Motor neuron (in vitro differentiated cells): ENCODE measurements around the gene VCAM1. TPM values are rescaled to one million over a fixed set of nuclear protein-coding genes. Genes with fewer than 3 reads are reported as not detected.
"Not testable (repeated sequence)": the region's sequence is repeated elsewhere in the genome, so short reads cannot be mapped to it uniquely, and the experiment has no call there.

Experiments
- ATAC-seq, 8 experiments: fragments of 200-7000 bp; cut with Tn5 transposase; replicated peaks in 6 of 8; 2 replicates each; pipeline ENCODE4 v1.8.0; 2021; ENCODE audit warnings: mild to moderate bottlenecking in 8 of 8, moderate library complexity in 8 of 8
- H3K27ac ChIP-seq, 2 donors: fragments of 250-450 bp; sonication (Bioruptor Pico); 2 replicates each; pipeline ENCODE4 v1.9.0; 2021; ENCODE audit warnings: antibody characterized with exemption in 2 of 2, mild to moderate bottlenecking in 2 of 2, moderate library complexity in 1 of 2
- H3K4me1 ChIP-seq, 2 donors: fragments of 250-450 bp; sonication (Bioruptor Pico); replicated peaks in 1 of 2; 2 replicates each; pipeline ENCODE4 v1.6.1; 2021; ENCODE audit warnings: antibody characterized with exemption in 2 of 2, mild to moderate bottlenecking in 2 of 2, moderate library complexity in 1 of 2
- H3K4me3 ChIP-seq, 5 donors: fragments of 250-450 bp; sonication (Bioruptor Pico); 2 replicates each; pipeline ENCODE4 v1.9.0; 2021; ENCODE audit warnings: antibody characterized with exemption in 5 of 5, mild to moderate bottlenecking in 5 of 5, moderate library complexity in 4 of 5
- WGBS, 10 experiments: fragments of 450-650 bp; shearing (Covaris generic); methylation state at CpG; one replicate each; pipeline ENCODE4 v1.0.0; 2022; 5-methylcytosine and 5-hydroxymethylcytosine counted together
- in situ Hi-C, 9 experiments: fragments of 400-800 bp; cut with MboI; loops; one replicate each; pipeline ENCODE4 v1.15.0; 2021; ENCODE audit warnings: low sequenced_read_pairs in 9 of 9, low pct_unique_long_range_greater_than_20kb in 2 of 9; ENCODE audit not compliant: unreplicated experiment in 9 of 9
- total RNA-seq, 8 experiments: library from RNA; unstranded; fragments of 300-600 nt; gene quantifications; 2 replicates each; pipeline versions ENCODE4 v1.2.3 to v1.2.4, GENCODE V29; 2022

VCAM1 gene
- total RNA-seq, 8 experiments from 2014 or later, result 0.38 to 84.0 (median 1.9) TPM; not detected in 1

DNA sequence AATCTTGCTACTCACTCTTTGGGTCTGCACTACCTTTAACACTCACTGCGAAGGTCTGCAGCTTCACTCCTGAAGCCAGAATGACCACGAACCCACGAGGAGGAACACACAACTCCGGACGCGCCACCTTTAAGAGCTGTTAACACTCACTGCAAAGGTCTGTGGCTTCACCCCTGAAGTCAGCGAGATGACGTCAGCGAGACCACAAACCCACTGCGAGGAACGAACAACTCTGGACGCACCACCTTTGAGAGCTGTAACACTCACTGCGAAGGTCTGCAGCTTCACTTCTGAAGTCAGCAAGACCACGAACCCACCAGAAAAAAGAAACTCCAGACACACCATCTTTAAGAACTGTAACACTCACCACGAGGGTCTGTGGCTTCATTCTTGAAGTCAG lies 6.5 kb upstream of the VCAM1 start:
- whole genome bisulfite sequencing, 10 experiments, result 83 to 100% (median 94%) methylated on average over 1 to 15 of the region's 15 CpGs; no CpG with 5 or more reads in 3 of the 10 experiments
- H3K27ac ChIP-seq, H3K4me1 ChIP-seq, in situ Hi-C loops, ATAC-seq, H3K4me3 ChIP-seq: not testable (repeated sequence)

DNA sequence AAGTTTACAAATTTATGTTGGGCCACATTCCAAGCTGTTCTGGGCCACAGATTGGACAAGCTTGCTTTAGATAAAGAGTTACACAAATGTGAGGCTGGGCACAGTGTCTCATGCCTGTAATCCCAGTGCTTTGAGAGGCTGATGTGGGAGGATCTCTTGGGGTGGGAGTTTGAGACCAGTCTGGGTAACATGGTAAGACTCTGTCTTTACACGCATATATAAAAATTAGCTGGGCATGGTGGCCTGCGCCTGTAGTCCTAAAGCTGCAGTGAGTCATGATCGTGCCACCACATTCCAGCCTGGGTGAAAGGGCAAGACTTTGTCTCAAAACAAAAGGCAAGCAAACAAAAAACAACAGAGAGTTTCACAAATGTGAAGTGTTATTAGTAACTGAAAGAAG lies 5.9 kb upstream of the VCAM1 start:
- in situ Hi-C loops, result no loop called here
- Histone ChIP-seq H3K4me1 (no peaks in the 10 kb centered on the region), H3K4me3 (no peak overlapping the region), H3K27ac (no peak overlapping the region)
- peak in 3 of 8 experiments; percentile 41 to 63 (median 43) for ATAC-seq
- 71 to 100% (median 90%) methylated on average over 1 to 3 of the region's 3 CpGs for WGBS, 10 experiments

DNA sequence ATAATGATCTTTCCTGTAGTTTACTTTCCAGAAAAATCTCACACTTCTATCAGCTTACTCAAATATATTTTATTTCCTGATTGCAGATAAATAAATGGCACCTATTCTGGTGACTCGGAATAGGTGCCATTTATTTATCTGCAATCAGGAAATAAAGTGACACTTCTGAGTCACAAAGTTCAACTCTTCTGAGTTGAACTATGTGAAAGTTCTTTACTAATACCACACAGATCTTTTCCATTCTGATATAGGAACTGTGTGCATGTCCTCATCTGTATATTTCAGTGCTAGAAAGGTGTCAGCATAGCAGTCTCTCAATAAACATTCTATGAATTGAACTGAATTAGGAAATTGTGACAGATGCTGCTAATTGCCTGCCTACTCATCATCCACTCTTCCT lies 4.9 kb upstream of the VCAM1 start:
- in situ Hi-C loops, result no loop called here

DNA sequence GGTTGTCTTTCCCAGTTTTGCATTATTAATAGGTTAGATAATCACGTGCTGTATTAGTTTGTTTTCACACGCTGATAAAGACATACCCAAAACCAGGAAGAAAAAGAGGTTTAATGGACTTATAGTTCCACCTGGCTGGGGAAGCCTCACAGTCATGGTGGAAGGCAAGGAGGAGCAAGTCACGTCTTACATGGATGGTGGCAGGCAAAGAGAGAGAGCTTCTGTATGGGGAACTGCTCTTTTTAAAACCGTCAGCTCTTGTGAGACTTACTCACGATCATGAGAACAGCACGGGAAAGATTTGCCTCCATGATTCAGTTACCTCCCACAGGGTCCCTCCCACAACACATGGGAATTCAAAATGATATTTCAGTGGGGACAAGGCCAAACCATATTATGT lies 2.3 kb upstream of the VCAM1 start:
- Histone ChIP-seq H3K27ac (no peak overlapping the region), H3K4me3 (no peak overlapping the region), H3K4me1 (peaks cover 5% of the 10 kb centered on the region in 2 donors)
- 67 to 97% (median 90%) methylated on average over 2 to 6 of the region's 6 CpGs; no CpG with 5 or more reads in 1 of the 10 experiments for WGBS, 10 experiments
- in situ Hi-C loops, result no loop called here
- no peak for ATAC-seq

More for the DNA sequence above, 4.9 kb upstream of the VCAM1 start:
- no peak overlapping the region for H3K4me3 ChIP-seq
- ATAC-seq, result no peak
- peaks cover 0 to 4% of the 10 kb centered on the region in 2 donors for H3K4me1 ChIP-seq
- 57 to 100% (median 100%) methylated on average over 1 of the region's 1 CpG; no CpG with 5 or more reads in 3 of the 10 experiments for WGBS, 10 experiments
- no peak overlapping the region for H3K27ac ChIP-seq

DNA sequence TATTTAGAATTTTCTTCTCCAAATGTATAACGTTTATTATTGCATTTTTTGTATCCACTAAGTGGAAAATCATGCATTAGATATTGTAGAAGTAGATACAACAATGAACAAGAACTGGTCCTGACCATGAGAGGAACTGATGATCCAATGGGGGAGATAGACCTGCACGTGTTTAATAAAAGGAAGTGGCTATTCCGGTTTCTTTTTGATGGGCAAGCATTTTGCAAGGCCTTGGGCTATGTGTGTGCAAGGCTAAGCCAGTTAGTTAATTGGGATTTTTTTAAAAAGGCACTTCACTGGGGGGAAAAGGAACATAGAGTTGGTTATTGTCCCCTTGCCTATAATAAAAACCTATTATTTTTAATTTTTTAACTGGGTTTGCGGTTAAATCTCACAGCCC lies 961 bp upstream of the VCAM1 start:
- 63 to 94% (median 81%) methylated on average over 1 to 4 of the region's 4 CpGs for WGBS, 10 experiments
- in situ Hi-C loops, result no loop called here
- no peak for ATAC-seq
- Histone ChIP-seq H3K4me1 (peaks cover 5 to 9% of the 10 kb centered on the region in 2 donors), H3K27ac (no peak overlapping the region), H3K4me3 (no peak overlapping the region)

DNA sequence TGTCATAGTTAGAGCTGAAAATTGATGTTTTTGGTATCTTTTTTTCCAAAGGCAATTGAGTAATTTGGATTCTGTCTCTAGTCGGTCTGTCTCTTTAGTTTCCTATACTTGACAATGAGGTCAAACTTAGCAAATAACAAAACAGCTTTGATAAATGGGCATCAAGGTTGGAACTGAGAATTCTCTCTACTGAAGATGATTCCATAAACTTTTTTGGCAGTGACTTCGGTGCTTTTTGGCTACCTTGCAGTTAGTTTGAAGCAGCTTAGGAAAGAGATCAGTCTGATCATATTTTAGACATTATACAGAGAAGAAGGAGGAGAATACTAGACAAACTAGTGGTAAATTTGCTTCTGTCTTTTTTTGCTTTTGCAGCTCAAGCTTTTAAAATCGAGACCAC lies 559 bp downstream of the VCAM1 start:
- in situ Hi-C loops, result no loop called here
- Histone ChIP-seq H3K4me3 (no peak overlapping the region), H3K27ac (no peak overlapping the region), H3K4me1 (peaks cover 5 to 9% of the 10 kb centered on the region in 2 donors)
- ATAC-seq, result no peak
- 35 to 87% (median 73%) methylated on average over 2 to 3 of the region's 3 CpGs; no CpG with 5 or more reads in 2 of the 10 experiments for WGBS, 10 experiments

DNA sequence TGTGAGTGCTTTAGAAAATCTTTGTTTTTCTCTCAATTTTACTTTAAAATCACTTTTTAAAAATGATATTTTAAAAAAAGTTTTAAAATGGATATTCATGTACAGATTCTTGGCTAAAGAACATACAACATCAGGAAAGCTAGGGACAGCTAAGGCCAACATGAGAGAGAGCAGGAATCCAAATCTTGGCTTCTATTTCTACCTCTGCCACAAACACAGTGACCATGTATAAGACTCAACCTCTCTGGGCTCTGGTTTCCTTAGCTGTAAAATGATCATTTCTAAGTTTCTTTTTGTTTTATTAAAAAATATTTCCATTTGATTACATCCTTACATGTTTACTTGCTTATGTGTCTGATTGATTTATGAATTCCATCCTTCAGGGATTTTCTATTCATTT lies 1.2 kb downstream of the VCAM1 start:
- ATAC-seq, result no peak
- Histone ChIP-seq H3K4me1 (peaks cover 5 to 9% of the 10 kb centered on the region in 2 donors), H3K27ac (no peak overlapping the region), H3K4me3 (no peak overlapping the region)
- in situ Hi-C loops, result no loop called here

- WGBS, 10 experiments, result 0 to 53% (median 11%) methylated on average over 4 to 9 of the region's 9 CpGs
- peak; percentile 39 to 99 (median 73) for ATAC-seq
- Histone ChIP-seq H3K4me1 (peaks cover 5 to 9% of the 10 kb centered on the region in 2 donors), H3K27ac (no peak overlapping the region), H3K4me3 (no peak overlapping the region)
- in situ Hi-C loops, result no loop called here
These were observed 2.1 kb downstream of the VCAM1 start for GRCh38 chr1:100721526-100722207.

GRCh38 chr1:100722221-100722620 lies 2.7 kb downstream of the VCAM1 start:
- Histone ChIP-seq H3K4me1 (peaks cover 5 to 9% of the 10 kb centered on the region in 2 donors), H3K27ac (no peak overlapping the region), H3K4me3 (no peak overlapping the region)
- in situ Hi-C loops, result no loop called here
- ATAC-seq, result no peak

DNA sequence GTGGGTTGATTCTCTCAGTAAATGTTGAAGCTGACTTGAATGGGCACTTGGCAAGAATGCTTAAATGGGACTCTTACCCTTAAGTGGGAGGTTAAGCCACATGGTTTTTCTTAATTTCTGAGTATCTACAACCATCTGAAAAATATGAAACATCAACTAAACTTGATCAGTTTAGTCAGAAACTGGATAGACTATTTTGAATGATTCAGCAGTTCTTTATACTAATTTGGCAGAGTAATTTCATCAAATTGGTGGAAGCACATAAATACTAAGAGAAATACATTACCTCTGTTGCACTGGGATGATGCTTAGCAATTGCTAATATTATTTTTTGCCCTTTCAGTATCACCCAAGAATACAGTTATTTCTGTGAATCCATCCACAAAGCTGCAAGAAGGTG lies 4.7 kb downstream of the VCAM1 start:
- Histone ChIP-seq H3K27ac (no peak overlapping the region), H3K4me1 (peaks cover 5 to 9% of the 10 kb centered on the region in 2 donors), H3K4me3 (no peak overlapping the region)
- no peak for ATAC-seq
- in situ Hi-C loops, result no loop called here

GRCh38 chr1:100730130-100730529 lies 10.6 kb downstream of the VCAM1 start:
- Histone ChIP-seq H3K27ac (no peak overlapping the region), H3K4me1 (no peaks in the 10 kb centered on the region), H3K4me3 (no peak overlapping the region)
- ATAC-seq, result no peak
- in situ Hi-C loops, result no loop called here
- 71 to 100% (median 98%) methylated on average over 1 of the region's 1 CpG; no CpG with 5 or more reads in 2 of the 10 experiments for WGBS, 10 experiments

DNA sequence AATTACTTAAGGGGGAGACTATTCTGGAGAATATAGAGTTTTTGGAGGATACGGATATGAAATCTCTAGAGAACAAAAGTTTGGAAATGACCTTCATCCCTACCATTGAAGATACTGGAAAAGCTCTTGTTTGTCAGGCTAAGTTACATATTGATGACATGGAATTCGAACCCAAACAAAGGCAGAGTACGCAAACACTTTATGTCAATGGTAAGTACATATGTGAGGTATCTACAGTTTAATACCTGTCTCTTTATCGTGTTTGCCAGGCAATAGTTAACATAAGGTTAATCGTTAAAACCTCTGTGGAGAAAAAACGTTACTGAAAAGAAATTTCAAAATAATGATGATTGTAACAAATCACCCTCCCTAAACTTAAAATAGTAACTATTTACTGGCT lies 11.8 kb downstream of the VCAM1 start:
- ATAC-seq, result no peak
- 83 to 96% (median 89%) methylated on average over 1 to 6 of the region's 6 CpGs for WGBS, 10 experiments
- Histone ChIP-seq H3K4me1 (no peaks in the 10 kb centered on the region), H3K4me3 (no peak overlapping the region), H3K27ac (no peak overlapping the region)
- in situ Hi-C loops, result no loop called here

DNA sequence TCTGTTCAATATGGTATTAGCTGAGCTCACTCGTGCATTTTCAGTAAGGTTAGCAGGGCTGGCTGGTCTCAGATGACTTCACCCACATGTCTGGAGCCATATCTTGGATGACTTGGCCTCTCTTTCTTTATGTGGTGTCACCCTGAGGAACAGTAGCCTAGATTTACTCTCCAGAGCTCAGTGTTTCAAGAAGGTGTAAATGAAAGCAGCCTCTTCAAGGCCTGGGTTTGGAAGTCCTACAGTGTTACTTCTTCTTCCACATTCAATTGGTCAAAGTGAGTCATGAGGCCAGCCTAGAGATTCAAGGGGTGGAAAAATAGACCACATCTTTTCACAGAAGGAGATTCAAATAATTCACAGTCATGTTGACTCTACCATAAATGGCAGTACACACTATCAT lies 12.2 kb downstream of the VCAM1 start:
- 40 to 100% (median 63%) methylated on average over 1 of the region's 1 CpG; no CpG with 5 or more reads in 5 of the 10 experiments for WGBS, 10 experiments
- in situ Hi-C loops, result no loop called here

DNA sequence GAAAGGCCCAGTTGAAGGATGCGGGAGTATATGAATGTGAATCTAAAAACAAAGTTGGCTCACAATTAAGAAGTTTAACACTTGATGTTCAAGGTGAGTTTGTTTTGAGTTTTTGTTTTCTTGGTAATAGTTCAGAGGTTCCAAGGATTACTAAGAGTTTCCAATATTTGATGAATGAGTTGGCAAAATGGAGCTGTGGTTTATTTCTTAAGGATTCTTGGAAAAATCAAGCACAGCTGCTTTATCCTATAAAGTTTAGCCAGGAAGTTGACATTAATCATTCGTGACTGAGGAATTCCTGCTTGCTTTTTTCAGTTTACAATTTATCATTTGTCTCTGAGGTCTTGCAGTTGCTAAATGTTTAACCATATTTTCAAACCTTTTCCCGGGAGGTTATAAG lies 15.1 kb downstream of the VCAM1 start:
- 19 to 94% (median 77%) methylated on average over 2 to 3 of the region's 3 CpGs for WGBS, 10 experiments
- Histone ChIP-seq H3K4me3 (no peak overlapping the region), H3K4me1 (no peaks in the 10 kb centered on the region), H3K27ac (no peak overlapping the region)
- ATAC-seq, result no peak
- in situ Hi-C loops, result no loop called here

More for the DNA sequence above, 12.2 kb downstream of the VCAM1 start:
- Histone ChIP-seq H3K4me1 (no peaks in the 10 kb centered on the region), H3K27ac (no peak overlapping the region), H3K4me3 (no peak overlapping the region)
- no peak for ATAC-seq
